ENCODE measurements around the gene CDK5RAP2. TPM values are rescaled to one million over a fixed set of nuclear protein-coding genes. Genes with fewer than 3 reads are reported as not detected.

The CDK5RAP2 gene
- total and polyA plus RNA-seq, 2 donors (not counting 1 experiment from before 2014, with no cell fraction given): 17.7 to 48.6 TPM

GRCh38 chr9:120514405-120514804, 65.6 kb downstream of the CDK5RAP2 start:
- no peaks in the 10 kb centered on the region for H4K20me1 ChIP-seq (ENCODE audit: control insufficient read depth, extremely low read depth, insufficient read depth, low read length)

GRCh38 chr9:120513825-120514396, 66.1 kb downstream of the CDK5RAP2 start:
- Histone ChIP-seq H3K4me1 (ENCODE audit: control insufficient read depth, extremely low read depth, insufficient read depth, low read length) (no peaks in the 10 kb centered on the region), H3K27ac (ENCODE audit: insufficient read depth, low read length) (no peak overlapping the region), H3K36me3 (ENCODE audit: control insufficient read depth, insufficient read depth, low read length) (peaks cover 4% of the 10 kb centered on the region), H3K4me2 (ENCODE audit: extremely low read depth, insufficient read depth, low read length) (no peak overlapping the region), H2AFZ (ENCODE audit: low read length) (no peak overlapping the region), H3K4me3 (replicated peaks in 1 of 4; ENCODE audit: control extremely low read depth in 1 of 4, insufficient read depth in 1 of 4, low read depth in 3 of 4, low read length in 4 of 4) (no peak overlapping the region), H3K9me3 (ENCODE audit: control insufficient read depth, insufficient read depth, low read depth, low read length) (no peaks in the 10 kb centered on the region), H3K79me2 (ENCODE audit: control insufficient read depth, insufficient read depth, low read length) (no peaks in the 10 kb centered on the region), H3K27me3 (ENCODE audit: control insufficient read depth, insufficient read depth, low read length) (no peaks in the 10 kb centered on the region), H4K20me1 (ENCODE audit: control insufficient read depth, extremely low read depth, insufficient read depth, low read length) (no peaks in the 10 kb centered on the region), H3K9ac (ENCODE audit: insufficient read depth, low read length) (no peak overlapping the region)
- no peak for TF ChIP-seq CTCF (conservative IDR thresholded peaks at IDR 0.05 in 1 of 2, IDR thresholded peaks at IDR 0.05 in 1 of 2; ENCODE audit: low read depth in 1 of 2, low read length in 2 of 2)
- no peak for TF ChIP-seq EZH2 (IDR thresholded peaks at IDR 0.05; ENCODE audit: low read length, missing control alignments)
- DNase-seq (ENCODE audit: low read depth in 2 of 2): no peak

More at GRCh38 chr9:120514405-120514804, 65.6 kb downstream of the CDK5RAP2 start:
- Histone ChIP-seq H3K9ac (ENCODE audit: insufficient read depth, low read length) (no peak overlapping the region), H3K27ac (ENCODE audit: insufficient read depth, low read length) (no peak overlapping the region), H3K4me1 (ENCODE audit: control insufficient read depth, extremely low read depth, insufficient read depth, low read length) (no peaks in the 10 kb centered on the region), H3K4me3 (replicated peaks in 1 of 4; ENCODE audit: control extremely low read depth in 1 of 4, insufficient read depth in 1 of 4, low read depth in 3 of 4, low read length in 4 of 4) (no peak overlapping the region), H3K36me3 (ENCODE audit: control insufficient read depth, insufficient read depth, low read length) (peaks cover 4% of the 10 kb centered on the region), H3K79me2 (ENCODE audit: control insufficient read depth, insufficient read depth, low read length) (no peaks in the 10 kb centered on the region), H3K9me3 (ENCODE audit: control insufficient read depth, insufficient read depth, low read depth, low read length) (no peaks in the 10 kb centered on the region), H3K4me2 (ENCODE audit: extremely low read depth, insufficient read depth, low read length) (no peak overlapping the region), H2AFZ (ENCODE audit: low read length) (no peak overlapping the region), H3K27me3 (ENCODE audit: control insufficient read depth, insufficient read depth, low read length) (no peaks in the 10 kb centered on the region)
- no peak for DNase-seq (ENCODE audit: low read depth in 2 of 2)
- TF ChIP-seq EZH2 (IDR thresholded peaks at IDR 0.05; ENCODE audit: low read length, missing control alignments) (no peak), CTCF (conservative IDR thresholded peaks at IDR 0.05 in 1 of 2, IDR thresholded peaks at IDR 0.05 in 1 of 2; ENCODE audit: low read depth in 1 of 2, low read length in 2 of 2) (no peak)

DNA sequence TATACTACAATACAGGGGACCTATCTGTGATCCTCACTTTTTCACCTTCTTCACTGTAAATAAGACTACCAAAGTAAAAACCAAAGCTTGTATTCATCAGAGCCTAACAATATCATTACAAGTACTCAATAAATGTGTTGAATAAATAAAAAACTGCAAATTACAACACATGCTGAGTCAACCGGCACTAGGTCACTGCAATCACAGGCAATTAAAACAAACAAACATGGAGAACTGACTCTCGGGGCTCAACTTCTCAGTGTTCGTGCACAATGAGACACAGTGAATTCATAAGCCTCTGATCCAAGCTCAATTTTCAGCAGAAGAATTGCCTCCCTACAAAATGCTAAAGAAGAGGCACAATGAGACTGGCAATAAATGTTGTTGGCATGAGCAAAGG, 69.2 kb downstream of the CDK5RAP2 start:
- Histone ChIP-seq H3K36me3 (ENCODE audit: control insufficient read depth, insufficient read depth, low read length) (peaks cover 1% of the 10 kb centered on the region), H3K4me2 (ENCODE audit: extremely low read depth, insufficient read depth, low read length) (no peak overlapping the region), H3K27me3 (ENCODE audit: control insufficient read depth, insufficient read depth, low read length) (no peaks in the 10 kb centered on the region), H2AFZ (ENCODE audit: low read length) (no peak overlapping the region), H3K27ac (ENCODE audit: insufficient read depth, low read length) (no peak overlapping the region), H3K4me3 (replicated peaks in 1 of 4; ENCODE audit: control extremely low read depth in 1 of 4, insufficient read depth in 1 of 4, low read depth in 3 of 4, low read length in 4 of 4) (no peak overlapping the region), H3K4me1 (ENCODE audit: control insufficient read depth, extremely low read depth, insufficient read depth, low read length) (no peaks in the 10 kb centered on the region), H4K20me1 (ENCODE audit: control insufficient read depth, extremely low read depth, insufficient read depth, low read length) (no peaks in the 10 kb centered on the region), H3K79me2 (ENCODE audit: control insufficient read depth, insufficient read depth, low read length) (no peaks in the 10 kb centered on the region), H3K9me3 (ENCODE audit: control insufficient read depth, insufficient read depth, low read depth, low read length) (no peaks in the 10 kb centered on the region), H3K9ac (ENCODE audit: insufficient read depth, low read length) (no peak overlapping the region)
- DNase-seq (ENCODE audit: low read depth in 2 of 2): no peak
- no peak for TF ChIP-seq EZH2 (IDR thresholded peaks at IDR 0.05; ENCODE audit: low read length, missing control alignments)
- TF ChIP-seq CTCF (conservative IDR thresholded peaks at IDR 0.05 in 1 of 2, IDR thresholded peaks at IDR 0.05 in 1 of 2; ENCODE audit: low read depth in 1 of 2, low read length in 2 of 2): no peak

Measured in fibroblast of lung (primary cell).